CD14-positive monocyte (primary cell): ENCODE measurements around the gene CDO1. TPM values are rescaled to one million over a fixed set of nuclear protein-coding genes. Genes with fewer than 3 reads are reported as not detected.

Source experiments
- DNase-seq, 3 donors: peaks; one replicate each; pipeline ENCODE4 v3.0.0-alpha.2; 2011 to 2022
- H2AFZ ChIP-seq: 2 replicates; pipeline ENCODE4 v1.6.0; 2012; ENCODE audit warnings: mild to moderate bottlenecking, low read depth, low read length, inconsistent platforms; ENCODE audit not compliant: insufficient read depth, poor library complexity, severe bottlenecking
- H3K27ac ChIP-seq, 2 donors: 1 replicate in 1 of 2; 2 replicates in 1 of 2; pipeline ENCODE4 v1.5.1; 2012 to 2013; ENCODE audit warnings: low read length in 2 of 2, control low read depth in 1 of 2, inconsistent platforms in 1 of 2, low read depth in 1 of 2, mild to moderate bottlenecking in 1 of 2
- H3K27me3 ChIP-seq, 2 donors: one replicate each; pipeline versions ENCODE4 v1.6.0 to v1.6.1; 2011 to 2013; ENCODE audit warnings: low read length in 2 of 2; ENCODE audit not compliant: control insufficient read depth in 2 of 2, insufficient read depth in 2 of 2
- H3K36me3 ChIP-seq, 2 donors: replicated peaks in 1 of 2; 1 replicate in 1 of 2; 2 replicates in 1 of 2; pipeline versions ENCODE4 v1.5.1 to v1.6.1; 2012 to 2013; ENCODE audit warnings: low read length in 2 of 2, control low read depth in 1 of 2, inconsistent platforms in 1 of 2, mild to moderate bottlenecking in 1 of 2; ENCODE audit not compliant: insufficient read depth in 2 of 2, control insufficient read depth in 1 of 2
- H3K4me1 ChIP-seq, 2 donors: 1 replicate in 1 of 2; 2 replicates in 1 of 2; pipeline versions ENCODE4 v1.5.1 to v1.6.1; 2012 to 2013; ENCODE audit warnings: low read length in 2 of 2, control low read depth in 1 of 2, inconsistent platforms in 1 of 2, mild to moderate bottlenecking in 1 of 2, moderate library complexity in 1 of 2; ENCODE audit not compliant: insufficient read depth in 2 of 2, control insufficient read depth in 1 of 2
- H3K4me2 ChIP-seq: replicated peaks from 2 replicates; pipeline ENCODE3; 2012; ENCODE audit warnings: low read length, moderate library complexity, mild to moderate bottlenecking; ENCODE audit not compliant: poor library complexity, severe bottlenecking; ENCODE audit errors: extremely low read depth
- H3K4me3 ChIP-seq, 3 experiments: fragments of 200-600 bp in 1 of 3; sonication (generic) in 1 of 3; replicated peaks in 1 of 3; 1 replicate in 2 of 3; 2 replicates in 1 of 3; pipeline ENCODE4 v1.5.1; 2011 to 2013; ENCODE audit warnings: low read length in 3 of 3, mild to moderate bottlenecking in 3 of 3, control low read depth in 2 of 3, low read depth in 2 of 3, inconsistent platforms in 1 of 3, moderate library complexity in 1 of 3
- H3K79me2 ChIP-seq: 2 replicates; pipeline ENCODE4 v1.6.0; 2012; ENCODE audit warnings: mild to moderate bottlenecking, control low read depth, inconsistent platforms, low read length, moderate library complexity; ENCODE audit not compliant: insufficient read depth
- H3K9ac ChIP-seq: 2 replicates; pipeline ENCODE4 v1.6.0; 2017; ENCODE audit warnings: low read length, mild to moderate bottlenecking; ENCODE audit not compliant: insufficient read depth, poor library complexity, severe bottlenecking
- H3K9me3 ChIP-seq, 2 donors: replicated peaks in 1 of 2; 1 replicate in 1 of 2; 2 replicates in 1 of 2; pipeline versions ENCODE4 v1.5.1 to v1.6.1; 2012 to 2013; ENCODE audit warnings: low read length in 2 of 2, control low read depth in 1 of 2; ENCODE audit not compliant: control insufficient read depth in 1 of 2, insufficient read depth in 1 of 2
- H4K20me1 ChIP-seq: 2 replicates; pipeline ENCODE4 v1.6.0; 2012; ENCODE audit warnings: mild to moderate bottlenecking, low read length, control low read depth, moderate library complexity; ENCODE audit not compliant: insufficient read depth
- H3K27ac Mint-ChIP-seq, 7 donors: one replicate each; pipeline ENCODE4 v1.8.0; 2020; ENCODE audit warnings: mild to moderate bottlenecking in 7 of 7, mixed read lengths in 7 of 7, moderate library complexity in 6 of 7, inconsistent platforms in 2 of 7
- H3K27me3 Mint-ChIP-seq, 3 donors: one replicate each; pipeline ENCODE4 v1.8.0; 2021 to 2022; ENCODE audit warnings: low read depth in 3 of 3, mild to moderate bottlenecking in 3 of 3, mixed read lengths in 3 of 3, moderate library complexity in 3 of 3, inconsistent platforms in 1 of 3
- H3K36me3 Mint-ChIP-seq, 2 donors: one replicate each; pipeline ENCODE4 v1.8.0; 2020; ENCODE audit warnings: mixed read lengths in 2 of 2, inconsistent platforms in 1 of 2, mild to moderate bottlenecking in 1 of 2
- H3K4me1 Mint-ChIP-seq: one replicate; pipeline ENCODE4 v1.8.0; 2020; ENCODE audit warnings: mild to moderate bottlenecking, mixed read lengths
- H3K4me3 Mint-ChIP-seq, 2 donors: one replicate each; pipeline ENCODE4 v1.8.0; 2020; ENCODE audit warnings: mild to moderate bottlenecking in 2 of 2, mixed read lengths in 2 of 2, moderate library complexity in 1 of 2
- H3K9me3 Mint-ChIP-seq, 7 donors: one replicate each; pipeline ENCODE4 v1.8.0; 2020 to 2022; ENCODE audit warnings: mixed read lengths in 7 of 7, mild to moderate bottlenecking in 6 of 7, moderate library complexity in 6 of 7, inconsistent platforms in 2 of 7
- WGBS: methylation state at CpG from one replicate; pipeline ENCODE4 v1.1.5; 2013; ENCODE audit warnings: missing lambda C conversion rate; ENCODE audit not compliant: insufficient coverage; 5-methylcytosine and 5-hydroxymethylcytosine counted together
- intact Hi-C, 2 donors: fragments of 100-400 bp; cut with micrococcal nuclease; formaldehyde crosslinking; loops; one replicate each; pipeline versions ENCODE4 v1.15.0 to v1.15.1; 2023
- polyA plus RNA-seq, 3 donors: library from polyadenylated mRNA; depleted of rRNA in 1 of 3; unstranded in 2 of 3; stranded (reverse) in 1 of 3; fragments of 300-500 nt in 2 of 3; fragments of >200 nt in 1 of 3; fragmentation: Illumina TruSeq in 2 of 3; gene quantifications; 1 replicate in 2 of 3; 2 replicates in 1 of 3; pipeline ENCODE4 v1.2.3, GENCODE V29; 2012 to 2021
- TF ChIP-seq, protein P1 (sequence below): fragments of 200-600 bp; IDR thresholded peaks from one replicate; pipeline ENCODE4 v1.8.0; 2022; ENCODE audit warnings: antibody characterized with exemption, mild to moderate bottlenecking

Gene CDO1
- polyA plus RNA-seq, 3 donors = not detected

DNA sequence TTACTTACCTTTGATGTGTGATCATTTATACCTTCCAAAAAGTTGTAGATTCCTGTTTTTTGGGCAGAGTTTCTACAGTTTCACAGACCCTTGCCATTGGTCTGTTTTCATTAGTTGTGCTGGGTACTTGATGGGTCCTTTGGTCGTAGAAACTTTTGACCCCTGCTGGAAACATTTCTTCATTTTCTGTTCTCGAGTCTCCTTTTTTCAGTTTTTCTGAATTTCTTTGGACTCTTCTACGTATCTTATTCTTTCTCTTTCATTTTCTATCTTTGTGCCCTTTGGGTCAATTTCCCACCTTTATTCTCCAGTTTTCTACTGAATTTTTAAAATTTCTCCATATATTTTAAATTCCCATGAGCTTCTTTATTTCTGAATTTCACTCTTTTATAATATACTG lies 41.9 kb upstream of the CDO1 start:
- Mint-ChIP-seq H3K36me3 (peaks cover 5 to 10% of the 10 kb centered on the region in 2 donors), H3K27me3 (peaks cover 0 to 2% (median 0%) of the 10 kb centered on the region in 3 donors), H3K9me3 (peaks cover 4 to 17% (median 10%) of the 10 kb centered on the region in 7 donors), H3K27ac (peak overlapping the region in 1 of 7 donors; percentile 52), H3K4me1 (peaks cover 34% of the 10 kb centered on the region), H3K4me3 (peak overlapping the region; percentile 4 to 7)
- Histone ChIP-seq H3K79me2 (peaks cover 96% of the 10 kb centered on the region), H4K20me1 (peaks cover 37% of the 10 kb centered on the region), H3K4me3 (peak overlapping the region in 2 of 3 experiments; percentile 19 to 31), H3K4me2 (no peak overlapping the region), H3K4me1 (peaks cover 23 to 27% of the 10 kb centered on the region in 2 donors), H3K27ac (peak overlapping the region in 1 of 2 donors; percentile 17), H3K36me3 (no peaks in the 10 kb centered on the region), H3K9me3 (peaks cover 0 to 9% of the 10 kb centered on the region in 2 donors), H3K9ac (no peak overlapping the region), H2AFZ (no peak overlapping the region), H3K27me3 (no peaks in the 10 kb centered on the region)
- WGBS = 73% methylated on average over 3 of the region's 3 CpGs
- no peak for DNase-seq
- intact Hi-C loops = no loop called here
- TF ChIP-seq, protein P1, sequence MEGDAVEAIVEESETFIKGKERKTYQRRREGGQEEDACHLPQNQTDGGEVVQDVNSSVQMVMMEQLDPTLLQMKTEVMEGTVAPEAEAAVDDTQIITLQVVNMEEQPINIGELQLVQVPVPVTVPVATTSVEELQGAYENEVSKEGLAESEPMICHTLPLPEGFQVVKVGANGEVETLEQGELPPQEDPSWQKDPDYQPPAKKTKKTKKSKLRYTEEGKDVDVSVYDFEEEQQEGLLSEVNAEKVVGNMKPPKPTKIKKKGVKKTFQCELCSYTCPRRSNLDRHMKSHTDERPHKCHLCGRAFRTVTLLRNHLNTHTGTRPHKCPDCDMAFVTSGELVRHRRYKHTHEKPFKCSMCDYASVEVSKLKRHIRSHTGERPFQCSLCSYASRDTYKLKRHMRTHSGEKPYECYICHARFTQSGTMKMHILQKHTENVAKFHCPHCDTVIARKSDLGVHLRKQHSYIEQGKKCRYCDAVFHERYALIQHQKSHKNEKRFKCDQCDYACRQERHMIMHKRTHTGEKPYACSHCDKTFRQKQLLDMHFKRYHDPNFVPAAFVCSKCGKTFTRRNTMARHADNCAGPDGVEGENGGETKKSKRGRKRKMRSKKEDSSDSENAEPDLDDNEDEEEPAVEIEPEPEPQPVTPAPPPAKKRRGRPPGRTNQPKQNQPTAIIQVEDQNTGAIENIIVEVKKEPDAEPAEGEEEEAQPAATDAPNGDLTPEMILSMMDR = no peak

- peaks cover 0 to 3% of the 10 kb centered on the region in 2 donors for H3K9me3 ChIP-seq
- no peak for DNase-seq
- intact Hi-C loops = no loop called here
- no CpG with 5 or more reads among the region's 2 CpGs for WGBS
- no peaks in the 10 kb centered on the region for H3K27me3 ChIP-seq
- peaks cover 98% of the 10 kb centered on the region for H3K79me2 ChIP-seq
- no peak overlapping the region for H3K9ac ChIP-seq
- H3K4me1 ChIP-seq = peaks cover 23 to 27% of the 10 kb centered on the region in 2 donors
- Mint-ChIP-seq H3K36me3 (peaks cover 5 to 13% of the 10 kb centered on the region in 2 donors), H3K27ac (peak overlapping the region in 1 of 7 donors; percentile 15), H3K4me1 (peaks cover 34% of the 10 kb centered on the region), H3K4me3 (no peak overlapping the region), H3K9me3 (peaks cover 4 to 13% (median 11%) of the 10 kb centered on the region in 7 donors), H3K27me3 (peaks cover 0 to 2% (median 0%) of the 10 kb centered on the region in 3 donors)
- H4K20me1 ChIP-seq = peaks cover 37% of the 10 kb centered on the region
- H3K4me2 ChIP-seq = no peak overlapping the region
- peak overlapping the region in 1 of 2 donors; percentile 17 for H3K27ac ChIP-seq
- no peak overlapping the region for H2AFZ ChIP-seq
- TF ChIP-seq, protein P1 = no peak
- no peaks in the 10 kb centered on the region for H3K36me3 ChIP-seq
- peak overlapping the region in 1 of 3 experiments; percentile 31 for H3K4me3 ChIP-seq
These were observed 41.3 kb upstream of the CDO1 start for GRCh38 chr5:115857626-115858349.
